Mammary epithelial cell (primary cell): ENCODE measurements around the gene FSTL3.

Source experiments
- CTCF ChIP-seq, 2 donors: IDR thresholded peaks in 1 of 2; conservative IDR thresholded peaks in 1 of 2; 2 replicates each; pipeline ENCODE4 v1.5.1; 2011 to 2012; ENCODE audit warnings: inconsistent platforms in 2 of 2, low read length in 2 of 2, mild to moderate bottlenecking in 2 of 2, control low read depth in 1 of 2, low read depth in 1 of 2; ENCODE audit not compliant: insufficient read depth in 1 of 2; ENCODE audit errors: extremely low read depth in 1 of 2
- EZH2 ChIP-seq: IDR thresholded peaks from 2 replicates; pipeline ENCODE4 v1.6.1; 2012; ENCODE audit warnings: low read length, inconsistent platforms, borderline replicate concordance

GRCh38 chr19:645912-646778, 30.0 kb upstream of the FSTL3 start:
- TF ChIP-seq CTCF (conservative IDR thresholded peaks at IDR 0.05 in 1 of 2, IDR thresholded peaks at IDR 0.05 in 1 of 2; ENCODE audit: extremely low read depth in 1 of 2, insufficient read depth in 1 of 2, low read depth in 1 of 2, low read length in 2 of 2) (no peak), EZH2 (no peak)
